Gastrocnemius medialis (tissue), 4 donors: ENCODE data around the gene SYT15.
"Not testable (repeated sequence)": the region's sequence is repeated elsewhere in the genome, so short reads cannot be mapped to it uniquely, and the experiment has no call there.

Experiments
- POLR2A ChIP-seq, 2 donors: fragments of 450-650 bp; IDR thresholded peaks; one replicate each; pipeline ENCODE4 v1.6.1; 2017; ENCODE audit warnings: antibody characterized with exemption in 2 of 2, mild to moderate bottlenecking in 2 of 2, moderate library complexity in 2 of 2
- TF ChIP-seq, protein P1 (sequence below), 5 experiments: fragments of 450-650 bp in 3 of 5; fragments of 200-600 bp in 2 of 5; sonication (generic) in 2 of 5; IDR thresholded peaks in 4 of 5; conservative IDR thresholded peaks in 1 of 5; 1 replicate in 4 of 5; 2 replicates in 1 of 5; pipeline ENCODE4 v1.5.1; 2016 to 2019; ENCODE audit warnings: antibody characterized with exemption in 5 of 5, mild to moderate bottlenecking in 3 of 5, moderate library complexity in 3 of 5

DNA sequence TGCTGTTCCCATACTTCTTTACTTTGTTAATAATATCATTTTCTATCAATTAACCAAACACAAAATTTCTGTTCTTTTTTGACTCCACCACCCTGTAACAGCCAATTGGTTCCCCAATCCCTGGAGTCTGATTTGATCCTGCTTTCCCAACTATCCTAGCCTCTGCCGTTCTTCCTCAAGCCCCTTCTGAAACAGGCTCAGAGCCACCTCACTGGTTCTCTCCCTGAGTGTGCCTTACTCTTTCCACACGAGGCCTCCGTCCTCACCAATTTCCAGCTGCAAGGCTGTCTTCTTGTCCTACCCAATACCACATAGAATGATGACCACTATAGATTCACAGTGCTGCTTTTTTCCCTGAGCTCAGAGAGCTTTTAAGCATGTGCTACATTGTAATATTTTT is 52.8 kb downstream of the SYT15 start:
- TF ChIP-seq, protein P1, sequence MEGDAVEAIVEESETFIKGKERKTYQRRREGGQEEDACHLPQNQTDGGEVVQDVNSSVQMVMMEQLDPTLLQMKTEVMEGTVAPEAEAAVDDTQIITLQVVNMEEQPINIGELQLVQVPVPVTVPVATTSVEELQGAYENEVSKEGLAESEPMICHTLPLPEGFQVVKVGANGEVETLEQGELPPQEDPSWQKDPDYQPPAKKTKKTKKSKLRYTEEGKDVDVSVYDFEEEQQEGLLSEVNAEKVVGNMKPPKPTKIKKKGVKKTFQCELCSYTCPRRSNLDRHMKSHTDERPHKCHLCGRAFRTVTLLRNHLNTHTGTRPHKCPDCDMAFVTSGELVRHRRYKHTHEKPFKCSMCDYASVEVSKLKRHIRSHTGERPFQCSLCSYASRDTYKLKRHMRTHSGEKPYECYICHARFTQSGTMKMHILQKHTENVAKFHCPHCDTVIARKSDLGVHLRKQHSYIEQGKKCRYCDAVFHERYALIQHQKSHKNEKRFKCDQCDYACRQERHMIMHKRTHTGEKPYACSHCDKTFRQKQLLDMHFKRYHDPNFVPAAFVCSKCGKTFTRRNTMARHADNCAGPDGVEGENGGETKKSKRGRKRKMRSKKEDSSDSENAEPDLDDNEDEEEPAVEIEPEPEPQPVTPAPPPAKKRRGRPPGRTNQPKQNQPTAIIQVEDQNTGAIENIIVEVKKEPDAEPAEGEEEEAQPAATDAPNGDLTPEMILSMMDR (IDR thresholded peaks at IDR 0.05 in 4 of 5, conservative IDR thresholded peaks at IDR 0.05 in 1 of 5) = not testable (repeated sequence)
- TF ChIP-seq POLR2A (IDR thresholded peaks at IDR 0.05) = not testable (repeated sequence)
